HG03469 (cell line): ENCODE results near the gene BCAM.
"Not testable (repeated sequence)": the region's sequence is repeated elsewhere in the genome, so short reads cannot be mapped to it uniquely, and the experiment has no call there.

Experiments
- ATAC-seq: cut with Tn5 transposase; IDR thresholded peaks from one replicate; pipeline ENCODE4 v1.9.1; 2021; ENCODE audit warnings: mild to moderate bottlenecking, moderate library complexity, moderate number of reproducible peaks; ENCODE audit not compliant: unreplicated experiment

BCAM gene, protein sequence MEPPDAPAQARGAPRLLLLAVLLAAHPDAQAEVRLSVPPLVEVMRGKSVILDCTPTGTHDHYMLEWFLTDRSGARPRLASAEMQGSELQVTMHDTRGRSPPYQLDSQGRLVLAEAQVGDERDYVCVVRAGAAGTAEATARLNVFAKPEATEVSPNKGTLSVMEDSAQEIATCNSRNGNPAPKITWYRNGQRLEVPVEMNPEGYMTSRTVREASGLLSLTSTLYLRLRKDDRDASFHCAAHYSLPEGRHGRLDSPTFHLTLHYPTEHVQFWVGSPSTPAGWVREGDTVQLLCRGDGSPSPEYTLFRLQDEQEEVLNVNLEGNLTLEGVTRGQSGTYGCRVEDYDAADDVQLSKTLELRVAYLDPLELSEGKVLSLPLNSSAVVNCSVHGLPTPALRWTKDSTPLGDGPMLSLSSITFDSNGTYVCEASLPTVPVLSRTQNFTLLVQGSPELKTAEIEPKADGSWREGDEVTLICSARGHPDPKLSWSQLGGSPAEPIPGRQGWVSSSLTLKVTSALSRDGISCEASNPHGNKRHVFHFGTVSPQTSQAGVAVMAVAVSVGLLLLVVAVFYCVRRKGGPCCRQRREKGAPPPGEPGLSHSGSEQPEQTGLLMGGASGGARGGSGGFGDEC

DNA sequence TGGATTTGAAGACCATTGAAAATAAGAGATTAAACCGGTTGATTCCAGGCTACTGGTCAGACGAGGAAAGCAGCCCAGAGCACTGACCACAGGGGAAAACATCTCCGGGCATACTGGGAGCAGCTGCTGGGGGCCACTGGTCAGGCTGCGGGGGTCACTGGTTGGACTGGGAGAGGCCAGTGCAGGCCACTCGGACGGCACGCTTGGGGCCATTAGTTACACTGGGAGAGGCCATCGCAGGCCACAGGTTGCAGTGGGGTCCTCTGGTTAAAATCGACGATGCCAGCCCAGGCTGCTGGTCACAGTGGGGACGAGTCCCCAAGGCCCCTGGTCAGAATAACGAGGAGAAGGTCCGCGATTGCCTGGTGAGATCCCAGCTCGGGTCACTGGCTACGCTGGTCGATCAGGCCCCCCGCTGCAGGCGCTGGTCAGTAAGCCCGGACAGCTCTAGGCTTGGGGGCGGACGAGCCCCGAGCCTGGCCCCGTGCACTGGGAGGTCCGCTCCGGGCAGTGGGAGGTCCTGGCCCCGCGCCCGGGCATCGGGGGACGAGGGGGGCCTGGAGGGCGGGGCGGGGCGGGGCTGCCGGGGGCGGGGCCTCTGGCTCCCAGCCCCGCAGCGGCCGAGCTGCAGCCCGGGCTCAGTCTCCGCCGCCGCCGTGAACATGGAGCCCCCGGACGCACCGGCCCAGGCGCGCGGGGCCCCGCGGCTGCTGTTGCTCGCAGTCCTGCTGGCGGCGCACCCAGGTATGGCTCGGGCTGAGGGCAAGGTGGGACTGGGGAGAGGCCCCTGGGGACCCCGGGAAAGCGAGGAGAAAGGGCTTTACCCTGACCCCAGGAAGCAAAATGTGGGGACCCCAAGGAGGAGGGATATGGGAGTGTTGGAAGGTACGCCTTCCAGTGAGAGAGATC is at the start of gene BCAM:
Gene BCAM, plus strand, starts transcription at position 641 of the 909 bp plus-strand sequence. Its CDS starts 22 bp downstream, at position 663.
- ATAC-seq, result no peak

DNA sequence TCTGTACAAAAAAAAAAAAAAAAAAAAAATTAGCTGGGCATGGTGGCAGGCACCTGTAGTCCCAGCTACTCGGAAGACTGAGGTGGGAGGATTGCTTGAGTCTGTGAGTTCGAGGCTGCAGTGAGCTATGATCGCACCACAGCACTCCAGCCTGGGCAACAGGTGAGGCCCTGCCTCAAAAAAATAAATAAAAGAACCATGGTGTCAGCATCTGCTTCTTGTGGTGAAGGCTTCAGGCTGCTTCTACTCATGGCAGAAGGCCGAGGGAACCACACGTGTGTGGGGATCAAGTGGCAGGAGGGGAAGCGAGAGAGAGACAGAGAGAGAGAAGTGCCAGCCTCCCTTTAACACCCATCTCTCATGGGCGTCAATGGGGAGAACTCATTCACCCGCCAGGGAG is 46.9 kb upstream of the BCAM start:
- no peak for ATAC-seq

GRCh38 chr19:44765033-44765948 is 43.6 kb upstream of the BCAM start:
- no peak for ATAC-seq

- ATAC-seq, result no peak
Observed at GRCh38 chr19:44765949-44766335, 43.0 kb upstream of the BCAM start.

DNA sequence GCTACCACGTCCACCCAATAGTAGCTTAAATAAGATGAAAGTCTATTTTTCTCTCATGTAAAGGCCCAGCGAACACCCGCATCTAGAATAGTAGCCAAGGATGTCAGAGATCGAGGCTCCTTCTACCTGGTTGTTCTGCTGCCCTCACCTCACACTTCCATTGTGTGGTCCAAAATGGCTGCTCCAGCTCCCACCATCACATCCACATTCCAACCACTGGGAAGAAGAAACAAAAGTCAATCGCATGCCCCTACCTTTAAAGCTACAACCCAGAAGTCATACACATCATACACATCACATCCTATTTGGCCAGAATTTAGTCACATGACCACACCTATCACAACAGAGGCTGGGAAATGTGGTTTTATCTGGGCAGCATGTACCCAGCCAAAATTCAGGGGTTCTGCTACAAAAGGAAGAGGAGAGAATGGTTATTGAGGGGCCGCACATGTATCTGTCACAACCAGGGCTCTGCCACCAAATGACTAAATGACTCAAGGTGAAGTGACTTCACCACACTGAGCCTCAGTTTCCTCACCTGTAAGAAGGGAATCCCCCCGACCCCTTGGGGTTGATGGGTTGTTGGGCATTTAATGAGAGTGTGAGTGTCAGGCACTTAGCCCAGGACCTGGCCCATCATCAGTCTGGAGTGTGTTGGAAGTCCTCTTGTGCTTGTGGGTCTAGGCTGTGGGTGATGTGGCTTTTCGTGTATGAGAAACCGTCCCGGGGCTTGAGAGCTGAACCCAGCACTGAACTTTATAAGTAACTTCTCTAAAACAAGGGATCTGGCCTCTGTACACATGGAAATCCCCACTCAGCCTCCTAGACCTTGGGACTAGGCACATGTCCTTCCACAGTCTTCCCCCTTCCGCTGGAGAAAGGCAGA is 41.4 kb upstream of the BCAM start:
- no peak for ATAC-seq

GRCh38 chr19:44770550-44771257 is 38.2 kb upstream of the BCAM start:
- peak; percentile 84 for ATAC-seq

DNA sequence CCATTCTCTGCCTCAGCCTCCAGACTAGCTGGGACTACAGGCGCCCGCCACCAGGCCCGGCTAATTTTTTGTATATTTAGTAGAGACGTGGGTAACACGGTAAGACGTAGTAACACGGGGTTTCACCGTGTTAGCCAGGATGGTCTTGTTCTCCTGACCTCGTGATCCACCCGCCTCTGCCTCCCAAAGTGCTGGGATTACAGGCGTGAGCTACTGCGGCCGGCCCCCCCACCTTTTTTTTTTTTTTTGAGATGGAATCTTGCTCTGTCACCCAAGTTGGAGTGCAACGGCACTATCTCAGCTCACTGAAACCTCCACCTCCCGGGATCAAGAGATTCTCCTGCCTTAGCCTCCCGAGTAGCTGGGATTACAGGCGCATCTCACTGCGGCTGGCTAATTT is 36.8 kb upstream of the BCAM start:
- ATAC-seq, result not testable (repeated sequence)

- ATAC-seq, result no peak
Observed at GRCh38 chr19:44772959-44773358, 35.9 kb upstream of the BCAM start.

- ATAC-seq, result no peak
Observed at GRCh38 chr19:44775676-44776240, 33.1 kb upstream of the BCAM start.

GRCh38 chr19:44776402-44777096 is 32.4 kb upstream of the BCAM start:
- no peak for ATAC-seq

DNA sequence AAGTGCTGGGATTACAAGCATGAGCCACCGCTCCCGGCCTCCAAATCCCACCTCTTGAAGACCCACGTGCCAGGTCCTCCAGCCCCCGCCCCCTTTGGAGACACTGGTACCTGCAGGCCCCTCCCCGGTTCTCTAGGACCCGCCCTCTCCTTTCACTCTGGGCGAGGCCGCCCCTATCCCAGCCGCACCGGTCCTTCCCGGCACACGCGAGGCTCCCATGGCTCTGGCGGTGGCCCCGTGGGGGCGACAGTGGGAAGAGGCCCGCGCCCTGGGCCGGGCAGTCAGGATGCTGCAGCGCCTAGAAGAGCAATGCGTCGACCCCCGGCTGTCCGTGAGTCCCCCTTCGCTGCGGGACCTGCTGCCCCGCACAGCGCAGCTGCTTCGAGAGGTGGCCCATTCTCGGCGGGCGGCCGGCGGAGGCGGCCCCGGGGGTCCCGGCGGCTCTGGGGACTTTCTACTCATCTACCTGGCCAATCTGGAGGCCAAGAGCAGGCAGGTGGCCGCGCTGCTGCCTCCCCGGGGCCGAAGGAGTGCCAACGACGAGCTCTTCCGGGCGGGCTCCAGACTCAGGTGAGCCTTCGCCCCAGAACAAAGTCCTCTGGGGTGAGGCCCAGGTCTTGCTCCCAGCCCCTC is 31.1 kb upstream of the BCAM start, which contains the start of gene CBLC:
Gene CBLC, plus strand, starts transcription at position 176 of the 633 bp plus-strand sequence. Its CDS starts 42 bp downstream, at position 218.
- ATAC-seq, result no peak

- ATAC-seq, result no peak
Observed at GRCh38 chr19:44779150-44779549, 29.8 kb upstream of the BCAM start.

GRCh38 chr19:44781694-44782093 is 27.2 kb upstream of the BCAM start:
- ATAC-seq, result not testable (repeated sequence)

GRCh38 chr19:44782729-44783128 is 26.2 kb upstream of the BCAM start:
- ATAC-seq, result no peak

DNA sequence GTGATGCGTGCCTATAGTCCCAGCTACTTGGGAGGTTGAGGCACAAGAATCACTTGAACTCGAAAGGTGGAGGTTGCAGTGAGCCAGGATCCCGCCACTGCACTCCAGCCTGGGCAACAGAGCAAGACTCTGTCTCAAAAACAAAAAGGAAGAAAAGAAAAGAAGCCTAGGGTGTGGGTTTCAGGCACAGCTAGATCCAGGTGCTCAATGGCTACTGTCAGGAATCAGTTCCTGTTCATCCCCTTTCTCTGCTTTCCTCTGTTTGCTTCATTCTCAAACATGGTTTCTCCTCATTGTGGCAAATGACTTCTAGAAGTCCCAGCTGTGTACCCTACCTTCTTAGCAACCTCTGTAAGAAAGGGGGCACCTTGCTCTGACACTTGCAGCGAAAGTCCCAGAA is 25.4 kb upstream of the BCAM start:
- no peak for ATAC-seq

DNA sequence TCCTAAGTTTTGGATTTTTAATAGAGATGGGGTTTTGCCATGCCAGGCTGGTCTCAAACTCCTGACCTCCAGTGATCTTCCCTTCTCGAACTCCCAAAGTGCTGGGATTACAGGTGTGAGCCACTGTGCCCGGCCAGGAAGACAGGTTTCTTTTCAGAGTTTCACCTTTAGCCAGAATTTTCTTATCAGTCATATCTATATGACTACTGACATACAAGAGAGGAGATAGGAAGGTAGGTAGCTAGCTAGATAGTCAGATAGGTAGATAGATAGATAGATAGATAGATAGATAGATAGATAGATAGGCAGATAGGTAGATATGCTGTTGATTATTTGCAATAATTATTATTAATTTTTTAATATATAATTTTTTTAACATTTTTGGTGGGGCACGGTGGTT is 23.6 kb upstream of the BCAM start:
- ATAC-seq, result no peak

GRCh38 chr19:44785993-44786392 is 22.9 kb upstream of the BCAM start:
- no peak for ATAC-seq
